Left colon (tissue), 2 donors: ENCODE results near the gene ROR2. TPM values are rescaled to one million over a fixed set of nuclear protein-coding genes. Genes with fewer than 3 reads are reported as not detected.

Source experiments
- ATAC-seq: fragments of 200-7000 bp; cut with Tn5 transposase; one replicate; pipeline ENCODE4 v1.9.1; 2020; ENCODE audit warnings: mild to moderate bottlenecking, moderate library complexity
- DNase-seq, 2 donors: peaks; one replicate each; pipeline ENCODE4 v3.0.0-alpha.2; 2020
- intact Hi-C, 2 donors: fragments of 100-400 bp; cut with DNase I in 1 of 2; cut with micrococcal nuclease in 1 of 2; formaldehyde crosslinking; loops; one replicate each; pipeline versions ENCODE4 v1.11.2 to v1.14.0; 2022; cut with DNase I, micrococcal nuclease
- total RNA-seq, 2 donors: library from RNA; stranded (reverse); fragmentation: NEBNext Ultra II Directional; extraction: Animal tissue kit (Norgen Biotek cat#: 25700); gene quantifications; one replicate each; pipeline ENCODE4 v1.2.1, GENCODE V29; 2021
- donor health status: DM: no; HTN: no; CAD: no.
- donor health status: DM: yes; HTN: yes; CAD: no.

ROR2 gene
- total RNA-seq, 2 donors from 2014 or later: 6.2 to 8.3 TPM

DNA sequence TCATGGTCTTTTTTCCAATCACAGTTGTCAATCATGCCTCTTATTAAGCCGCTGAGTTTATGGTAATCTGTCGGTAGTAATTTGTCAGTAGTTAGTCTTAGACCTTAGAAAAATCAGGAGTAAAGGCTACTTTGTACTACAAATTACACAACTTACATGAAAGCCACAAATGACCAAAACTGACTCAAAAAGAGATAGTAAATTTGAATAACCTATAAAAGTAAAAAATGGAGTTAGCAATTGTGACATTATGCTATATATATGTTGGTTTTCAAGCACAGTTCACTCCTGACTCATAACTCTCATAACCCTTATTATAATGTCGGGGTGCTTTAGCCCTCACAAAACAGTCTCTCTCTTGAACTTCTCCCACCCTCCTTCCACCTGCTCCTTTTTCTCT is 251.8 kb downstream of the ROR2 start:
- intact Hi-C loops: no loop called here
- DNase-seq (no peak), ATAC-seq (no peak)

GRCh38 chr9:91697201-91697600 is 252.8 kb downstream of the ROR2 start:
- ATAC-seq (no peak), DNase-seq (no peak)
- intact Hi-C loops: no loop called here

DNA sequence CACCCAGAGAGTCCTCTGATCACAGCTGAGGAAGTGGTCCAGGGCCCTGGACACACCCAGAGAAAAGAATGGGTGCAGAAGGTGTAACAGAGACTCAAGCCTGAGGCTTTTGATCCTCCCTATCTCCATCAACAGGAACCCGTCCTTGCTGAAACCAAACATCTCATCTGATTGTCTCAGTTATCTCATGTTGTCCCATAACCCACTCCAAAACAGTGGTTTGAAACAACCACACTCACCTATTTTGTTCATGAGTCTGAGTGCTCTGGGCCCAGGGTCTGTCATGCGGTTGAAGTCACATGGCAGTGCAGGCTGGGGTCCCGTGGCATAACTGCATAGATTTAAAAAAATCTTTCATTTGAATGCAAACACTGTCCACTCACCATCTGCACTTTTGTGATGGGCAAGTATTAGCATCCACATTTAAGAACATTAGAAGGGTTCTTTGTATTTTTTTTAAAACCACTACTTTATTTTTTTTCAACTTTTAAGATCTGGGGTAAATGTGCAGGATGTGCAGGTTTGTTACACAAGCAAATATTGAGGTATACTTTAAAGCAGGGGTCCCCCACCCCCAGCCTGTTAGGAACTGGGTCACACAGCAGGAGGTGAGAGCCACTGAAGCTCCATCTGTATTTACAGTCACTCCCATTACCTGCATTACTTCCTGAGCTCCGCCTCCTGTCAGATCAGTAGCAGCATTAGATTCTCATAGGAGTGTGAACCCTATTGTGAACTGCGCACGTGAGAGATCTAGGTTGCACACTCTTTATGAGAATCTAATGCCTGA is 255.8 kb downstream of the ROR2 start:
- no peak for ATAC-seq
- intact Hi-C loops: no loop called here
- no peak for DNase-seq

DNA sequence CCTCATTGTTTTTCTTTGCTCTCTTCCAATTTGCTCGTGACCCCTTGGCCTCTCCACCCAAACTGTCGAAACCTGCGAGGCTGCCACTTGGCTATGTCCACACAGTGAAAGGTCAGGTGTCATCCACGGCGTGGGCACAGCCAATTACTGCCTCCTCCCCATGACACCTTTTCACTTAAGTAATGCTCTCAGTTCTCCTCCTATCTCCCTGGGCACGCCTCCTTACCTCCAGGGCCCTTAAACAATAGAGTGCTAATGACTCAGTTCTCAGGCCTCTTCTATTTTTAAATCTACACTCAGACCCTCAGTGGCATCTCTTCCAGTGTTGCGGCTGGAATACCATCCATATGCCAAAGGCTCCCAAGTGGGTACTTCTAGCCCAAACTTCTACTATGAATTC is 256.8 kb downstream of the ROR2 start:
- ATAC-seq: no peak
- DNase-seq: no peak
- intact Hi-C loops: no loop called here

- intact Hi-C loops: no loop called here
- DNase-seq: no peak
- ATAC-seq: no peak
Measured at GRCh38 chr9:91690540-91691249, 259.3 kb downstream of the ROR2 start.

GRCh38 chr9:91689006-91689405 is 261.0 kb downstream of the ROR2 start:
- intact Hi-C loops: no loop called here
- no peak for ATAC-seq
- no peak for DNase-seq

DNA sequence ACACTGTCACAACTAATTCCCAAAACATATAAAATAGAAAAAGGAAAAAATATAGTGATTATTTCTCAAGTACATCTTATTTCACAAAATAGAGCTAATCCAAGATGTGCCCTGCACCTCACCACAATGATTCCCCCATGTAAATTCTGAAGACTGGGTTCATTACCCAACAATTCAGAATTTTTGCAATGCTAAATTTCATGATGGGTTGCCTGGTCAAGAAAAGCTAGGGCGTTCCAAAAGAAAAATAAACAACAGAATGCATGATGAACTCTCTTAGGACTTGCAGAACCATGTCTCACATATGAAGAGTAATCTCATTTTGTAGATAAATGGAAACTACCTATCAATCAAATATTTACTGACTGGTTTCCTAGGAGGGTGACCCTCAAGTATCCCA is 266.8 kb downstream of the ROR2 start:
- no peak for ATAC-seq
- DNase-seq: no peak
- intact Hi-C loops: no loop called here

GRCh38 chr9:91682806-91683205 is 267.2 kb downstream of the ROR2 start:
- intact Hi-C loops: no loop called here
- no peak for ATAC-seq
- no peak for DNase-seq

DNA sequence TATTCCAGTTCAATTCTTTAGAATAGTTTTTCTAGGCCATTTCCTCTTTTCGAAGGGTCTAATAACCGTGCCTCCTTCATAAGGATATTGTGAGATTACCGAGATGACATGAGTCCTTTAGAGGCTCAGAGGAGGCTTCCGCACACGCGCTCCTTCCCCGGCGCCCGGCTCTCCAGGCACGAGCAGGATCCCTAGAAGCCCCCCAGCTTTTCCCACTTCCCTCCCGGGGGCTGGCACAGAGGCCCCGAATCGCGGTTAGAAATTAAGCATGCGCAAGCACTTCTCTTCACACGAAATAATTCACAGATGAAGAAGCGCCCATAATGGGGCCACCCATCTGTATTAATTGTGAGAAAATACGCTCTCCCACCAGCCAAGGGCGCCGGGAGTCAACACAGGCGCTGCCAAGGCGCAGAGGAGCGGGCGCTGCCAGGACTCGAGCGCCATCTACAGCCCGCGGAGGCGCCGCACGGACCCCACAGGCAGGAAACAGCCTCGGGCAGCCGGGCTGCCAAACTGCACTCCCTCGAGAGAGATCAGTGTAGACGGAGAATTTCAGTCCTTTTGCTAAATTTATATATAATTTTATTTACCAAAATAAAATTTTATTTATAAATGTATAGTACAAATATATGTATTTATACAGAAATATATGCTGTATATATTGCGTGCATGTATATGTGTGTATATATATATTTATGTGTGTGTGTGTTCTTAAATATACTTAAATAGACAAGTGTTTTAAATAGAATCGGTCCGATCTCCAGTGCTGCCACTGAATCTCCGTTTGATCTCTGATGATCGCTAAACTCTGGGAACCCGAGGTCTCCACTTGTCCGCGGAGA is 268.3 kb downstream of the ROR2 start:
- peak; percentile 97 for ATAC-seq
- intact Hi-C loops: no loop called here

DNA sequence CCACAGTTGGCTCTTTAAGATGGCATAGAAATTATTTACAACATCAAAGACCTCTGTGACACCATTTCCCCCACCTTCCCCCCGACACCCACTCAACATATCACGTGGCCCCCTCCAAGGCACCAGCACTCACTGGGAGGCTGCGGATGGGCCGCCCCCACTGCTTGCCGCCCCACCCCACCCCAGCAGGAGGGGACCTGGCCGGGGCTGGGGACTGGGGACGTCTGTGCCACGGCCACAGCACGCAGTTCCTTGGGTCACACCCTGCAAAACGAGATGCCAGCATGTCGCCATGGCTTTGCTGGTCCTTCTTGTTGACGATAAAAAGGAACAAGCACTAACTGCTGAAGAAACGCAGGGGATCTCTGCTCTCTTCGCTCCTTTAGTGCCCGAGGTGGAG is 269.0 kb downstream of the ROR2 start:
- ATAC-seq: no peak
- no peak for DNase-seq
- intact Hi-C loops: no loop called here

More for the DNA sequence above, 268.3 kb downstream of the ROR2 start:
- DNase-seq: peak; percentile 53 to 82

GRCh38 chr9:91680106-91680505 is 269.9 kb downstream of the ROR2 start:
- no peak for DNase-seq
- ATAC-seq: no peak
- intact Hi-C loops: no loop called here

DNA sequence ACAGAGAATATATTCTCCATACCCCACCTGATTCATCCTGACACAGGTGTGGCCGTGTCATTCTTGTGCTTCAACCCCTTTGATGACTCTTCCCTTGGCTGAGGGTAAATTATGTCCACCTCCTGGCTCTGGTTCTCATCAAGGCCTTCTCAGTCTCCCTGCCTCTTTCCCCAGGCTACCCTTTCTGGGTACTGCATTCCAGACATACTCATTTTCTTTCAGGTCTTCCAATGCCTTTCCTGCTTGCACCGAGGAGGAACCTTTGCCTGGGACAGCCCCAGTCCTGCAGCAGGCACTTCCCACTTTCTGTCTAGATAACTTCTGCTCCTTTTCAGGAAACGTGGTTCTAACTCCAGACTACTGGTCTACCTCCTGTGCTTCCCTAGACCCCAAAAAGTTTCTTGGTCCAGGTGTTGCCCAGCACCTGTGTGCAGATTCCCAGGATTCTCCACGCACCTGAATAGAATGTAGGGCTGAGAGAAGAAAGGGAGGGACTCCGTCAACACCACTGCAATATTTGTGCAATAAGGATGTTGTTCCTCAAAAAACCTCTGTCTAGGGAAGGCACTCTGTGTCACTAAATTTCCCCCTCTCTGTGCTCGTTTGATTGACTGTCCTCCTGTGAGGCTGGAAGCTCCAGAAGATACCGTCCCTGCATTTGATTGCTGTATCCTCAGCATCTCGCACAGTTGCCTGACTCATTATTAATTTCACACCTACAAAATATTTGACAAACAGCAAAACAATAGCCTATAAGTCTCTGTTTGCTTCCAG is 271.0 kb downstream of the ROR2 start:
- DNase-seq (no peak), ATAC-seq (no peak)
- intact Hi-C loops: loop anchor here in 1 of 2 donors (10.0 kb wide), 1 partner anchor 764 kb away; no protein-coding TSS in a partner anchor

DNA sequence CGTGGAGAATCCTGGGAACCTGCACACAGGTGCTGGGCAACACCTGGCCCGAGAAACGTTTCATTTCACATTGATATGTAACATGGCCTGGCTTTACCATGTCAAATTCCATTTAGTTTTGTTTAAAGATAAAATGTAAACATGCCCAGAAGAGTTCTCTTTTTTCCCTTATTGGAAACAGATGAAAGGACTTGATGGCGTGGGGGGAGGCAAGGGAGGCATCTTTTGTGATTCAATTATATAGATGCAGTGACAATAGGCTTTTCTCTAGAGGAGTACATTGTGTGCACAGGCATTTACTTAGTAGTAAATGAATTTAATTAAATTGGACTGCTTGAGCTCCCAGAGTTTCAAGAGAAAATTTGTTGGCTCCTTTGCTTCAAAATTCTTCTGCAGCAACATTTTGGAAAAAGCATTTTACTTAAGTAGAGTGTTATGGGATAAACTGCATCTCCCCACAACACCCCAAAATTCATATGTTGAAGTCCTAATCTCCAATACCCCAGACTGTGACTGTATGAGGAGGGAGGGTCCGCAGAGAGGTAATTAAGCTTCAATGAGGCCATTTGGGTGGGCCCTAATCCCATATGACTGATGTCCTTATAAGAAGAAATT is 272.1 kb downstream of the ROR2 start:
- no peak for ATAC-seq
- DNase-seq: no peak
- intact Hi-C loops: loop anchor here in 1 of 2 donors (10.0 kb wide), 1 partner anchor 763 kb away; no protein-coding TSS in a partner anchor

DNA sequence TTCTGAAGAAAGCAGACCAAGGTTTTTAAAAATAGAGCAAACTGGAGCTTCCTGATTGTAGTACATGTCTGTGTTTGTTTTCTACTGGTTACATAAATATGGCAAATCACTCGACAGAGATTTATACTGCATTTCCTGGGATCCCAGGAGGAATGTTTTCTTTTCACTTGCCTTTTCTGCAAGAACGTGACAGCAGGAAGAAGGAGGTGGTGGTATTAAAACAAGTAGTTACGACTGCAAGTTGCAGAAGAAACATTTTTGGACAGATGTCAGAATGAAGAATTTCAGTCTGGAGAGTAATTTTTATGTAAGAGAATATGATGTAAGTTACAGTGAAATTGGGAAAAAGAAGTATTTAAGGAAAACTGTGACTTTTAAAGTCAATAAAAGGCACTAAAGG is 272.7 kb downstream of the ROR2 start:
- no peak for ATAC-seq
- intact Hi-C loops: loop anchor here in 1 of 2 donors (10.0 kb wide), 1 partner anchor 763 kb away; no protein-coding TSS in a partner anchor
- no peak for DNase-seq

- ATAC-seq: peak; percentile 73
- intact Hi-C loops: loop anchor here in 1 of 2 donors (10.0 kb wide), 1 partner anchor 761 kb away; no protein-coding TSS in a partner anchor
- DNase-seq: peak in 1 of 2 donors; percentile 13
Measured at GRCh38 chr9:91676046-91676445, 274.0 kb downstream of the ROR2 start.

- ATAC-seq (no peak), DNase-seq (no peak)
- intact Hi-C loops: no loop called here
Measured at GRCh38 chr9:91664663-91665062, 285.4 kb downstream of the ROR2 start.

DNA sequence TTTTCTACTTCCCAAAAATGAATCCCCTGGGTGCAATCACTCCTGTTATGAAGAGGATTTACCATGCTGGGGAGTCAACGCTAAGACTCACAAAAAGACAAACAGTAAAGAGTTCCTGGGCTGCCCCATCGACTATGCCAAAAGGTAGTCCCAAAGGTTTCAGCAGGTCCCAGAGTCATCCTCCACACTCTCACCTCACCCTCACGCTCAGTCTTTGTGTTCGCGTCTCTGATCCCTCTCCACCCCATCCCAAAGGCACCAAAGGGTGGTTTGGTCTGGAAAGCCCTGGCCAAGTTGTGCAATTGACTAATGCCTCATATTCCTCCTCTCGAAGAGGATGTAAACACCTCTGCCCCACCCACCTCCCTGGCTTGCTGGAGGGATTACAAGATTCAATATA is 286.2 kb downstream of the ROR2 start:
- no peak for ATAC-seq
- intact Hi-C loops: no loop called here
- DNase-seq: no peak

DNA sequence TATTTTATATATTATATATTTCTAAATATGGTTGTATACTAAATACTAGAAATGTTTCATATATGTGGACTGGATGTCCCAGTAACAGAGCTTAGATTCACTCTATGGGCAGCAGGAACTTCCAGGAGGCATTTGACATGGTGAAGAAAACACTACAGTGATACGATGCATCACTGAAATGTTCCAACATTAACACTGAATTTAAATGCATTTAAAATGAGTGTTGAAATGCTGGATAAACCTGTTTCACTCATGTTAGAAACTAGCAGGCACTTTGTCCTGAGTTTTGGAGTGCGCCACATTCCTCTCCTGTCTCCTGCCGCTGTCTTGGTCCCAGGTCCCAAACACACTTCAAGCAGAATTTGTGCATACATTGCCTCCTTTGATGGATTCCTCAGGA is 288.6 kb downstream of the ROR2 start:
- intact Hi-C loops: no loop called here
- ATAC-seq (no peak), DNase-seq (no peak)
